Right lobe of liver (tissue), 6 donors: ENCODE measurements around the gene YY2. TPM values are rescaled to one million over a fixed set of nuclear protein-coding genes. Genes with fewer than 3 reads are reported as not detected.

Experiments
- ATAC-seq, 4 donors: fragments of 200-7000 bp; cut with Tn5 transposase; one replicate each; pipeline ENCODE4 v1.9.1; 2020; ENCODE audit warnings: mild to moderate bottlenecking in 4 of 4, moderate library complexity in 4 of 4
- DNase-seq, 3 donors: peaks; one replicate each; pipeline ENCODE4 v3.0.0-alpha.2; 2020
- H3K27ac ChIP-seq, 3 donors: fragments of 200-600 bp; one replicate each; pipeline ENCODE4 v1.8.0; 2022
- H3K27me3 ChIP-seq, 2 donors: fragments of 200-600 bp; one replicate each; pipeline ENCODE4 v1.8.0; 2022
- H3K36me3 ChIP-seq, 4 donors: fragments of 200-600 bp; sonication (generic) in 1 of 4; one replicate each; pipeline versions ENCODE4 v1.5.1 to v1.8.0; 2017 to 2022; ENCODE audit warnings: control low read depth in 1 of 4
- H3K4me1 ChIP-seq, 4 donors: fragments of 200-600 bp; sonication (generic) in 1 of 4; one replicate each; pipeline versions ENCODE4 v1.5.1 to v1.8.0; 2017 to 2022; ENCODE audit warnings: control low read depth in 1 of 4
- H3K4me3 ChIP-seq, 3 donors: fragments of 200-600 bp; one replicate each; pipeline ENCODE4 v1.8.0; 2022
- H3K9me3 ChIP-seq, 4 donors: fragments of 200-600 bp; sonication (generic) in 1 of 4; one replicate each; pipeline versions ENCODE4 v1.5.1 to v1.8.0; 2017 to 2022; ENCODE audit warnings: control low read depth in 1 of 4
- CTCF ChIP-seq, 4 donors: fragments of 200-600 bp in 3 of 4; fragments of 450-650 bp in 1 of 4; IDR thresholded peaks; one replicate each; pipeline versions ENCODE4 v1.5.1 to v1.8.0; 2016 to 2022; ENCODE audit warnings: antibody characterized with exemption in 4 of 4, mild to moderate bottlenecking in 2 of 4
- POLR2A ChIP-seq: fragments of 450-650 bp; IDR thresholded peaks from one replicate; pipeline ENCODE4 v1.6.1; 2017; ENCODE audit warnings: antibody characterized with exemption, mild to moderate bottlenecking
- WGBS: methylation state at CpG from one replicate; pipeline ENCODE4 v1.1.6; 2018; ENCODE audit warnings: low coverage, low lambda C conversion rate; ENCODE audit not compliant: insufficient coverage; ENCODE audit errors: missing lambda C conversion rate; 5-methylcytosine and 5-hydroxymethylcytosine counted together
- intact Hi-C, 2 donors: fragments of 100-400 bp; cut with DNase I; formaldehyde crosslinking; loops; one replicate each; pipeline versions ENCODE4 v1.11.2 to v1.14.1; 2022
- total RNA-seq, 6 experiments: library from RNA; depleted of rRNA in 2 of 6; stranded (reverse); fragments of >200 nt in 2 of 6; fragmentation: NEBNext Ultra II Directional in 3 of 6; extraction: Animal tissue kit (Norgen Biotek cat#: 25700) in 3 of 6; gene quantifications; one replicate each; pipeline versions ENCODE4 v1.1.0 to v1.2.4, GENCODE V29; 2016 to 2023
- donor health status: DM: no; HTN: yes; CAD: no.
- donor health status: DM: no; HTN: no; CAD: no.
- donor health status: DM: no; HTN: no; CAD: no.
- donor health status: DM: no; HTN: yes; CAD: no.
- donor health status: DM: no; HTN: yes; CAD: no.

The YY2 gene
- total RNA-seq, 6 experiments from 2014 or later = 0.44 to 1.5 (median 1.0) TPM

- no peak overlapping the region for H3K27ac ChIP-seq
- TF ChIP-seq POLR2A = no peak
- no peak for TF ChIP-seq CTCF (IDR thresholded peaks at IDR 0.05)
- intact Hi-C loops = no loop called here
- 22% methylated on average over 5 of the region's 5 CpGs for WGBS
- no peaks in the 10 kb centered on the region for H3K27me3 ChIP-seq
- no peak for DNase-seq
- H3K4me1 ChIP-seq = peaks cover 0 to 3% (median 0%) of the 10 kb centered on the region in 4 donors
- ATAC-seq = peak in 2 of 4 donors; percentile 13 to 36
- H3K36me3 ChIP-seq = peaks cover 0 to 12% (median 0%) of the 10 kb centered on the region in 4 donors
- no peaks in the 10 kb centered on the region for H3K9me3 ChIP-seq
- H3K4me3 ChIP-seq = no peak overlapping the region
Measured at GRCh38 chrX:21843179-21843578, 12.6 kb upstream of the YY2 start.

- intact Hi-C loops = no loop called here
- ATAC-seq = no peak
- Histone ChIP-seq H3K4me3 (no peak overlapping the region), H3K4me1 (peaks cover 0 to 3% (median 0%) of the 10 kb centered on the region in 4 donors), H3K9me3 (no peaks in the 10 kb centered on the region), H3K27ac (no peak overlapping the region), H3K27me3 (no peaks in the 10 kb centered on the region), H3K36me3 (peaks cover 0 to 12% (median 0%) of the 10 kb centered on the region in 4 donors)
- WGBS = 78% methylated on average over 6 of the region's 6 CpGs
- TF ChIP-seq POLR2A (no peak), CTCF (IDR thresholded peaks at IDR 0.05) (no peak)
- DNase-seq = no peak
Measured at GRCh38 chrX:21845096-21845495, 10.7 kb upstream of the YY2 start.

- Histone ChIP-seq H3K4me3 (no peak overlapping the region), H3K4me1 (peaks cover 0 to 3% (median 0%) of the 10 kb centered on the region in 4 donors), H3K27me3 (no peaks in the 10 kb centered on the region), H3K36me3 (peaks cover 0 to 19% (median 0%) of the 10 kb centered on the region in 4 donors), H3K9me3 (no peaks in the 10 kb centered on the region), H3K27ac (no peak overlapping the region)
- intact Hi-C loops = no loop called here
- TF ChIP-seq POLR2A (no peak), CTCF (IDR thresholded peaks at IDR 0.05) (no peak)
- ATAC-seq (no peak), DNase-seq (no peak)
- 63% methylated on average over 1 of the region's 1 CpG for WGBS
Measured at GRCh38 chrX:21847342-21847741, 8.4 kb upstream of the YY2 start.

- H3K4me1 ChIP-seq = no peaks in the 10 kb centered on the region
- no peaks in the 10 kb centered on the region for H3K9me3 ChIP-seq
- ATAC-seq (no peak), DNase-seq (no peak)
- intact Hi-C loops = no loop called here
- H3K36me3 ChIP-seq = peaks cover 0 to 7% (median 0%) of the 10 kb centered on the region in 4 donors
- no peak for TF ChIP-seq CTCF (IDR thresholded peaks at IDR 0.05)
- no peak for TF ChIP-seq POLR2A
- no peak overlapping the region for H3K4me3 ChIP-seq
- no peak overlapping the region for H3K27ac ChIP-seq
- no peaks in the 10 kb centered on the region for H3K27me3 ChIP-seq
Measured at GRCh38 chrX:21853578-21853977, 2.2 kb upstream of the YY2 start.

GRCh38 chrX:21856504-21856903, 717 bp downstream of the YY2 start:
- H3K4me1 ChIP-seq = no peaks in the 10 kb centered on the region
- H3K27ac ChIP-seq = no peak overlapping the region
- no peak overlapping the region for H3K4me3 ChIP-seq
- TF ChIP-seq POLR2A (no peak), CTCF (IDR thresholded peaks at IDR 0.05) (no peak)
- no peak for ATAC-seq
- peaks cover 0 to 7% (median 0%) of the 10 kb centered on the region in 4 donors for H3K36me3 ChIP-seq
- no peaks in the 10 kb centered on the region for H3K27me3 ChIP-seq
- no peaks in the 10 kb centered on the region for H3K9me3 ChIP-seq
- DNase-seq = no peak
- intact Hi-C loops = no loop called here
- WGBS = 89% methylated on average over 10 of the region's 21 CpGs
